ENCODE data around the gene PKN1. TPM values are rescaled to one million over a fixed set of nuclear protein-coding genes. Genes with fewer than 3 reads are reported as not detected.
"Not testable (repeated sequence)": the region's sequence is repeated elsewhere in the genome, so short reads cannot be mapped to it uniquely, and the experiment has no call there.

PKN1 gene
- total RNA-seq, 2 experiments from 2014 or later, result 244 to 265 TPM

DNA sequence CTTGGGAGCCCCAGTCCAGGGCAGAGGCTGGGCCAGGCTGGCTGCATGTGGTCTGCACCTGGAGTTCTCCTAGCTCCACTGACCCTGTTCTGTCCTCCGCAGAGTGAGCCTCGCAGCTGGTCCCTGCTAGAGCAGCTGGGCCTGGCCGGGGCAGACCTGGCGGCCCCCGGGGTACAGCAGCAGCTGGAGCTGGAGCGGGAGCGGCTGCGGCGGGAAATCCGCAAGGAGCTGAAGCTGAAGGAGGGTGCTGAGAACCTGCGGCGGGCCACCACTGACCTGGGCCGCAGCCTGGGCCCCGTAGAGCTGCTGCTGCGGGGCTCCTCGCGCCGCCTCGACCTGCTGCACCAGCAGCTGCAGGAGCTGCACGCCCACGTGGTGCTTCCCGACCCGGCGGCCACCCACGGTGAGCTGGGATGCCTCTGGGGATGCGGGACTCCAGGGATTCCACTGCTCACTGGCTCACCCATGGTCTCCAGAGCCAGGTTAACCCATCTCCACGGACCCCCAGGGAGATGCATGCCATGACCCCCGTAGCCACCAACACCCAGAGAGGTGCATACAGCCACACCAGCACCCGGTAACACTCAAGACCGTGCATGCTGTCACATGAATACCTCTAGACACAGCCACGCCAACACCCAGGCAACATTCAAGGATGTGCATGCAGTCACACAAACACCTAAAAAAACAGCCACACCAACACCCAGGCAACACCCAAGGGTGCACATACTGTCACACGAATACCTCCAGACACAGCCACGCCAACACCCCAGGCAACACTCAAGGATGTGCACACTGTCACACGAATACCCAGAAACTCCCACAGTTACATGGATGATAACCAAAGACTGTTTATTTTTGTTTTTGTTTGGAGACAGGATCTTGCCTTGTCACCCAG lies 8.2 kb downstream of the PKN1 start:
- Mint-ChIP-seq H3K36me3 (peaks cover 38% of the 10 kb centered on the region), H3K4me1 (peaks cover 34% of the 10 kb centered on the region), H3K4me3 (peak overlapping the region; percentile 96), H3K9me3 (no peaks in the 10 kb centered on the region), H3K27ac (peak overlapping the region; percentile 65), H3K27me3 (no peaks in the 10 kb centered on the region)
- POLR2A ChIA-PET, result interaction anchor here (0.9 kb wide), 1 partner anchor 60 kb away, joined by 3 read pairs; the partner anchor contains the start of gene ADGRE5
- ATAC-seq (ENCODE audit: low read depth) (no peak), DNase-seq (no peak)

DNA sequence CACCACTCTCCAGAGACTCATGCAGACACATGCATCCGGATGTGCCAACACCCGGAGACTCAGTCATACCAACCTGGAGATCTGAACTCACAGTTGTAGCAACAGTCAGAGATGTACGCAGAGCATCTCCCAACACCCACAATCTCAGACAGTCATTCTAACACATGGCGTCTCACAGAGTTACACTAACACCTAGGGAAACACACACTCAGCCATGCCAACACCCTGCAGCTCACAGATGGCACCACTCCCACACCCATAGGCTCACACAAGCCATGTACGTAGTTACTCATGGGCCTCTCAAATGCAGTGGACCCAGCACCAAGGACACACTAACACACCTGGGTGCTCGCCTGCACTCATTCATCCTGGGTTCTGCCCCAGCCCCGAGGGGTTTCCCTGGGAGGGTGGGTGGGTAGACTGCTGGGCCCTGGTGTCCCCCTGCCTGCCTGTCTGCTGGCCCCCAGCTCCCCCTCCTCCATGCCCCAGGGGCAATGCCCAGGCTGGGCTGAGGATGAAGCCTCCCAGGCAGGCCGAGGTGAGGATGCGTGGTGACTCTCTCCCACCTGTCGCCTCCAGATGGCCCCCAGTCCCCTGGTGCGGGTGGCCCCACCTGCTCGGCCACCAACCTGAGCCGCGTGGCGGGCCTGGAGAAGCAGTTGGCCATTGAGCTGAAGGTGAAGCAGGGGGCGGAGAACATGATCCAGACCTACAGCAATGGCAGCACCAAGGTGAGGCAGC lies 10.0 kb downstream of the PKN1 start:
- peaks cover 45% of the 10 kb centered on the region for H3K36me3 Mint-ChIP-seq
- peaks cover 29% of the 10 kb centered on the region for H3K4me1 Mint-ChIP-seq
- POLR2A ChIA-PET, result no interaction called here
- H3K27me3 Mint-ChIP-seq, result no peaks in the 10 kb centered on the region
- no peaks in the 10 kb centered on the region for H3K9me3 Mint-ChIP-seq
- H3K4me3 Mint-ChIP-seq, result peak overlapping the region; percentile 25
- ATAC-seq (ENCODE audit: low read depth) (no peak), DNase-seq (no peak)
- no peak overlapping the region for H3K27ac Mint-ChIP-seq

DNA sequence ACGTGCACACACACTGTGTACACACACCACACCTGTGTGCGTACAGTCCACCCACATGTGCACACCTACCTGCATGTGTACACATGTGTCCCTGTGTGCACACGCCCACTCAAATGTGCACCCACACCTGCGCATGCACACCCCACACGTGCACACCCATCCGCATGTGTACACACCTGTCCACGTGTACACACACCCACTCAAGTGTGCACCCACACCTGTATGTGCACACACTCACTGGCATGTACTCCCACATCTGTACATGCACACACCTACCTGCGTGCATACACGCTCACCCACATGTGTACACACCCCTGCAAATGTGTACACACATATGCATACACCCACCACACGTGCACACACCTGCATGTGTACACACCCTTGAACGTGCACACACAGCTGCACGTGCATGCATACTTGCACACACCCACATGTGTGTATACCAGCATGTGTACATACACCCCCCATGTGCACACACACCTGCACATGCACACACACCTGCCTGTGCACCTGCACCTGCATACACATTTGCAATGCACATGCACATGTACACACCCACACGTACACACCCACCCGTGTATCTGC lies 10.6 kb downstream of the PKN1 start:
- Mint-ChIP-seq H3K36me3 (peaks cover 48% of the 10 kb centered on the region), H3K27ac (no peak overlapping the region), H3K9me3 (no peaks in the 10 kb centered on the region), H3K4me1 (peaks cover 23% of the 10 kb centered on the region), H3K27me3 (no peaks in the 10 kb centered on the region), H3K4me3 (no peak overlapping the region)
- DNase-seq (no peak), ATAC-seq (ENCODE audit: low read depth) (no peak)
- POLR2A ChIA-PET, result no interaction called here

DNA sequence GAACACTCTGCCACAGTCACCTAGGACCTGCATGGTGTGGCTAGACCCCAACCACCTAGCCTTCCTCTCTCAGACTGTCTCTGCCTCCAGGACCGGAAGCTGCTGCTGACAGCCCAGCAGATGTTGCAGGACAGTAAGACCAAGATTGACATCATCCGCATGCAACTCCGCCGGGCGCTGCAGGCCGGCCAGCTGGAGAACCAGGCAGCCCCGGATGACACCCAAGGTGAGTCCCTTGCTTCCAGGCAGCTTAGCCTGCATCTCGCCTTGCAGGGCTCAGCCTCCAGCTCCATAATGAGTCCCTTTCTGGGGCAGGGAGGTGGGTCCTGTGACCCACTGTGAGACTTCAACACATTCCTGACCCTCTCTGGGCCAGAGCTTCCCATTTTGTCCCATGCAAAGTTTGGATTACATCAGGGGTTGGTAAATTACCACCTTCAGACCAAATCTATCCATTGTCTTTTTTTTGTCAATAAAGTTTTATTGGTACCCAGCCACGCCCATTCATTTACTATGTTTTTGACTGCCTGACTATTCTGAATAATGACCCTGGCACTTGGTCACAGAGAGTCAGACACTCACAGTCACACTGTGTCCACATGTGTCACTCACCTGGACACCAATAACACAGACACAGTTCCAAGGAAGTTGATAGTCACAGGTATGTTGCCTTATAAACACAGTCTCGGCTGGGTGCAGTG lies 13.4 kb downstream of the PKN1 start:
- DNase-seq (no peak), ATAC-seq (ENCODE audit: low read depth) (no peak)
- Mint-ChIP-seq H3K36me3 (peaks cover 59% of the 10 kb centered on the region), H3K27ac (no peak overlapping the region), H3K27me3 (no peaks in the 10 kb centered on the region), H3K4me1 (peaks cover 13% of the 10 kb centered on the region), H3K9me3 (no peaks in the 10 kb centered on the region), H3K4me3 (no peak overlapping the region)
- POLR2A ChIA-PET, result interaction anchor here (0.6 to 0.9 kb wide), 2 partner anchors 9 to 17 kb away, joined by 3 to 4 read pairs; no protein-coding TSS in a partner anchor

DNA sequence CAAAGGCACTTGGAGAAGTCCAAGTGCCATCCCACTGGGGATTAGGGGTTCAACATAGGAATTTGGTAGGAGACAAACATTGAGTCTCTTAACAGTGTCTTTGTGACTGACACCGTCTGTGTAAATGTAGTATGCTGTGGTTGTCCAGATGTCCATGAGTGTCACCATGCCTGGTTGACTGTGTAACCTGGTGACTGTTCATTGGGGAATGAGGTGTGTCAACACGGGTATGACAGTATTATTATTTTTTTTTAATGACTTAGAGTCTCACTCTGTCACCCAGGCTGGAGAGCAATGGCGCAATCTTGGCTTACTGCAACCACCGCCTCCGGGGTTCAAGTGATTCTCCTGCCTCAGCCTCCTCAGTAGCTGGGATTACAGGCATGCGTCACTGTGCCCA lies 16.2 kb downstream of the PKN1 start:
- Mint-ChIP-seq H3K4me1 (peaks cover 9% of the 10 kb centered on the region), H3K27me3 (no peaks in the 10 kb centered on the region), H3K36me3 (peaks cover 46% of the 10 kb centered on the region), H3K4me3 (no peak overlapping the region), H3K9me3 (no peaks in the 10 kb centered on the region), H3K27ac (no peak overlapping the region)
- DNase-seq (no peak), ATAC-seq (ENCODE audit: low read depth) (no peak)
- POLR2A ChIA-PET, result no interaction called here

DNA sequence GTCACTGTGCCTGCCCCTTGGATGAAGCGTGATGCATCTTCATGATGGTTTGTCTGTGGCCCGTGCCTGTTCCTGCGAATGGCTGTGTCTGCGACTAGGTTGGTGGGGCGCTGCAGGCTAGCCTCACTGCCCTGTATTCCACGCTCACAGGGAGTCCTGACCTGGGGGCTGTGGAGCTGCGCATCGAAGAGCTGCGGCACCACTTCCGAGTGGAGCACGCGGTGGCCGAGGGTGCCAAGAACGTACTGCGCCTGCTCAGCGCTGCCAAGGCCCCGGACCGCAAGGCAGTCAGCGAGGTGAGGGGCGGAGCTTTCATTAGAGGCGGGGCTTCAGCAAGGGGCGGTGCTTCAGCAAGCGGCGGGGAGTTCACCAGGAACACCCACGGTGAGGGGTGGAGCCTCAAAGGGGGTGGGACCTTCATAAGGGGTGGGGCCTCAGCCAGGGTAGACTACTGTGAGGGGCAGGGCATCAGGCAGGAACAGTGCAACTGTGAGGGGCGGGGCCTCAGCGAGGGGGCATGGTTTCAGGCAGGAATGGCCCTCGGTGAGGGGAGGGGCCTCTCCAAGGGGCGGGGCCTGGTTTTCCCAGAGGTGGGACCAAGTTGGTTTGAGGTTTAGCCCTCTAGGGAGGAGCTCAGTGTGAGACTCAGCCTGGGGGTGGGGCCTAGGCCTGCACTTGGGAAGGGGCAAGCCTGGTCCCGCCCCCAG lies 17.2 kb downstream of the PKN1 start:
- H3K4me1 Mint-ChIP-seq, result peaks cover 6% of the 10 kb centered on the region
- H3K27me3 Mint-ChIP-seq, result no peaks in the 10 kb centered on the region
- DNase-seq (peak; percentile 68), ATAC-seq (ENCODE audit: low read depth) (peak; percentile 84)
- H3K9me3 Mint-ChIP-seq, result no peaks in the 10 kb centered on the region
- H3K36me3 Mint-ChIP-seq, result peaks cover 44% of the 10 kb centered on the region
- H3K27ac Mint-ChIP-seq, result no peak overlapping the region
- POLR2A ChIA-PET, result interaction anchor here (0.6 kb wide), 1 partner anchor 417 kb away, joined by 3 read pairs; no protein-coding TSS in a partner anchor
- no peak overlapping the region for H3K4me3 Mint-ChIP-seq

DNA sequence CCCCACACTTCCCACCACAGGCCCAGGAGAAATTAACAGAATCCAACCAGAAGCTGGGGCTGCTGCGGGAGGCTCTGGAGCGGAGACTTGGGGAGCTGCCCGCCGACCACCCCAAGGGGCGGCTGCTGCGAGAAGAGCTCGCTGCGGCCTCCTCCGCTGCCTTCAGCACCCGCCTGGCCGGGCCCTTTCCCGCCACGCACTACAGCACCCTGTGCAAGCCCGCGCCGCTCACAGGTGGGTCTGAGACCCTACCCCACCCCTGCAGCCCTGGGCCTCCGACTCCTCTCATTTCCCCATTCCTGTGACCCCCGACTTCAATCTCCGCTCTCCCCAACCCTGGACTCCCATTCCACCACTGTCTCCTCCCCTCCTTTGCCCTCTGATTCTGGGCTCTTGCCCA lies 17.8 kb downstream of the PKN1 start:
- peaks cover 6% of the 10 kb centered on the region for H3K4me1 Mint-ChIP-seq
- no peaks in the 10 kb centered on the region for H3K9me3 Mint-ChIP-seq
- no peaks in the 10 kb centered on the region for H3K27me3 Mint-ChIP-seq
- no peak overlapping the region for H3K27ac Mint-ChIP-seq
- no peak overlapping the region for H3K4me3 Mint-ChIP-seq
- peaks cover 43% of the 10 kb centered on the region for H3K36me3 Mint-ChIP-seq
- POLR2A ChIA-PET, result no interaction called here
- ATAC-seq (ENCODE audit: low read depth) (peak; percentile 19), DNase-seq (no peak)

DNA sequence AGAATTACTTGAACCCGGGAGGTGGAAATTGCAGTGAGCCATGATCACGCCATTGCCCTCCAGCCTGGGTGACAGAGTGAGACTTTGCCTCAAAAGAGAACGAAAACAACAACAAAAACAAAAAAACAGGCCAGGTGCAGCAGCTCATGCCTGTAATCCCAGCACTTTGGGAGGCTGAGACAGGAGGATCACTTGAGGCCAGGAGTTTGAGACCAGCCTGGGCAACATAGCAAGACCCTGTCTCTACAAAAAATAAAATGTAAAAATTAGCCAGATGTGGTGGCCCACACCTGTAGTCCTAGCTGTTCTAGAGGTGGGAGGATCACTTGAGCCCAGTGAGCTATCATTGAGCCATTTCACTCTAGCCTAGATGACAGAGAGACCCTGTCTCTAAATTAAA lies 19.2 kb downstream of the PKN1 start:
- ATAC-seq (ENCODE audit: low read depth); H3K27ac Mint-ChIP-seq; H3K4me1 Mint-ChIP-seq; H3K9me3 Mint-ChIP-seq; H3K27me3 Mint-ChIP-seq; POLR2A ChIA-PET; DNase-seq; H3K4me3 Mint-ChIP-seq: not testable (repeated sequence)
- peaks cover 33% of the 10 kb centered on the region for H3K36me3 Mint-ChIP-seq

DNA sequence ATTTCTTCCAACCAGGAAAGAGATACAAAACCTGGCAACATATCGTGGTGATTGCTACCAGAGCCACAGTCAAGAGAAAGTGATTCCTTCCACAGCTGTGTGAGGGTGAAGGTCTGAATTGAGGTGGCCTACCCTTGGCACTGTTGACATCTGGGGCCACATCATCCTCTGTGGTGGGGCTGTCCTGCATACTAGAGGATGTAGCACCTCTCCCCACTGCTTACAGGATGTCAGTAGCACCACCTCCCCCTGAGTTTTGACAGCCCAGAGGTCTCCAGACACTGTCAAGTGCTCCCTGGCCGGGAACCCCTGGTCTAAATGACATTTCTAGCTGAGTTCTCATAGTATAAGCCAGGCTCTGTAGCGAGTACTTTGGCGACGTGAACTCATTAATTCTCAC lies 26.6 kb downstream of the PKN1 start:
- peaks cover 15% of the 10 kb centered on the region for H3K4me1 Mint-ChIP-seq
- no peaks in the 10 kb centered on the region for H3K27me3 Mint-ChIP-seq
- POLR2A ChIA-PET, result interaction anchor here (1.0 kb wide), 1 partner anchor 59 kb away, joined by 3 read pairs; the partner anchor contains the start of gene DNAJB1
- H3K27ac Mint-ChIP-seq, result peak overlapping the region; percentile 87
- H3K9me3 Mint-ChIP-seq, result no peaks in the 10 kb centered on the region
- DNase-seq (no peak), ATAC-seq (ENCODE audit: low read depth) (peak; percentile 99)
- H3K36me3 Mint-ChIP-seq, result peaks cover 31% of the 10 kb centered on the region
- no peak overlapping the region for H3K4me3 Mint-ChIP-seq

DNA sequence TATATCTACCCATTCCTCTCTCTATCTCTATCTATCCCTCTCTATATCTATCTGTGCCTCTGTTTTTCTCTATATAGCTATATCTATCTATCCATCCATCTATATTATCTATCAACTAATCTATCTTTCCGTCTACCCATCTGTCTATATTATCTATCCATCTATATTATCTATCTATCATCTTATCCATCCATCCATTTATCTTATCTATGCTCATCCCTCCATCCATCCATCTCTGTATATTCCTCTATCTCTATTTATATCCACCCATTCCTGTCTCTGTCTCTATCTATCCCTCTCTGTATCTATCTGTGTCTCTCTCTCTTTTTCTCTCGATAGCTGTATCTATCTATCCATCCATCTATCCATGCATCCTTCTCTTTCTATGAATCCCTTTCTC lies 27.8 kb downstream of the PKN1 start:
- Mint-ChIP-seq H3K4me1 (peaks cover 15% of the 10 kb centered on the region), H3K36me3 (peaks cover 36% of the 10 kb centered on the region), H3K27ac (peak overlapping the region; percentile 30), H3K9me3 (no peaks in the 10 kb centered on the region), H3K4me3 (no peak overlapping the region), H3K27me3 (no peaks in the 10 kb centered on the region)
- POLR2A ChIA-PET, result no interaction called here
- DNase-seq, result no peak
- ATAC-seq (ENCODE audit: low read depth), result no peak

DNA sequence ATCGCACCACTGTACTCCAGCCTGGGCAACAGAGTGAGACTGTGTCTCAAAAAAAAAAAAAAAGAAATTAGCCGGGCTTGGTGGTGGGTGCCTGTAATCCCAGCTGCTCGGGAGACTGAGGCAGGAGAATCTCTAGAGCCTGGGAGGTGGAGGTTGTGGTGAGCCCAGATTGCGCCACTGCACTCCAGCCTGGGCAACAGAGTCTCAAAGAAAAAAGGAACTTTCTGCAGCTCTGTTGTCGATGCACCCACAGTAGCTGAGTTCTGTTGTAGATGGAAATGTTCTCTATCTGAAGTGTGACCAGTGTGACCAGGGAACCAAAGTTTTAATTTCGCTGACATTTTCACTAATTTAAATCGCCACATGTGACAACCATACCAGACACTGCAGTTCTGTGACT lies 29.3 kb downstream of the PKN1 start:
- DNase-seq; H3K9me3 Mint-ChIP-seq; H3K4me3 Mint-ChIP-seq; H3K27me3 Mint-ChIP-seq; ATAC-seq (ENCODE audit: low read depth); POLR2A ChIA-PET; H3K27ac Mint-ChIP-seq: not testable (repeated sequence)
- peaks cover 37% of the 10 kb centered on the region for H3K36me3 Mint-ChIP-seq
- peaks cover 15% of the 10 kb centered on the region for H3K4me1 Mint-ChIP-seq

DNA sequence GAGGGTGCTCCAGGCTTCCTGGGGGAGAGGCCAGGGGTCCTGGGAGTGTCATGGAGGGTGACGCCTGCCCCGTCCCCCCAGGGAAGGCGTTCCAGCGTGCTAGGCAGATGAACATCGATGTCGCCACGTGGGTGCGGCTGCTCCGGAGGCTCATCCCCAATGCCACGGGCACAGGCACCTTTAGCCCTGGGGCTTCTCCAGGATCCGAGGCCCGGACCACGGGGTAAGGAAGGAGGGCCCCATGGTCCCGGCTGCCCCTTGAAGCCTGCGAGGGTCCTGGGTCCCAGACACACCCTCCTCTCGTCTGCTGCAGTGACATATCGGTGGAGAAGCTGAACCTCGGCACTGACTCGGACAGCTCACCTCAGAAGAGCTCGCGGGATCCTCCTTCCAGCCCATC lies 30.6 kb downstream of the PKN1 start:
- peaks cover 28% of the 10 kb centered on the region for H3K36me3 Mint-ChIP-seq
- POLR2A ChIA-PET, result interaction anchor here (1.1 kb wide), 1 partner anchor 327 kb away, joined by 3 read pairs; no protein-coding TSS in a partner anchor

More for the DNA sequence above, 30.6 kb downstream of the PKN1 start:
- no peaks in the 10 kb centered on the region for H3K9me3 Mint-ChIP-seq
- DNase-seq (no peak), ATAC-seq (ENCODE audit: low read depth) (no peak)
- H3K4me3 Mint-ChIP-seq, result no peak overlapping the region
- no peak overlapping the region for H3K27ac Mint-ChIP-seq
- peaks cover 9% of the 10 kb centered on the region for H3K4me1 Mint-ChIP-seq
- no peaks in the 10 kb centered on the region for H3K27me3 Mint-ChIP-seq
